ENCODE results near the gene COL4A2. TPM values are rescaled to one million over a fixed set of nuclear protein-coding genes. Genes with fewer than 3 reads are reported as not detected.

The COL4A2 gene
- total RNA-seq, 1 experiment from 2014 or later: 1.6 TPM

DNA sequence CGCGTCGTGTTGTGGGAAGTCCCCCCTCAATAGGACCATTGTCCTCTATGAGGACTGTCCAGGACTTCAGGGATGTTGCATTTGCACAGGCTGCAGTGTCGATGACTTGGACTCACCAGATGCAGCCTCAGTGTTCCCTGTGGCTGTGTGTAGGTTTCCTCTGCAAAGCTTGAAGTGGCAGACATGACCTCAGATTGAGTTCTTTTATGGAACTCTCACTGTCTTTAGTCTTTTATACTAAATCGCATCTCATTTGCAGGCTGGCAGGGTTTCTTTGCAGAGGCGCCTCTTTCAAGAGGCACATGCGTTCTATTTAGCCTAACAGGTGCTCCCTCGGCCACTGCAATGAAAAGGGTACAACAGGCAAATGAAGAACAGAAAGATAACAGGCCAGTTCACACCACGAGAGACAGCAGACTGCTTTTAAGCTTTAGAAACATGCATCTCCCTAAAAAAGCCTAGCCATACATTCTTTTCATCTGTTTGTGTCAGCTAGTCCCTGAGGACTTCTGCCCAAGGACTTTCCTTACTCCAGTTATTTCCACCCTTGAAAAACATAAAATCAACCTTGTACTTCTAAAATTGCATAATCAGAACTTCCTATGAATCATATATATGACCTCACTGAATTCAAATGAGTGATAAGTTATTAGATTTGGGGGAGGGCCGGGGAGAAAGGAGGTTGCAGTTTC lies 136.0 kb downstream of the COL4A2 start:
- intact Hi-C loops (cut with micrococcal nuclease): no loop called here
- H3K9ac ChIP-seq (ENCODE audit: low read length): no peak overlapping the region
- no peak for DNase-seq (ENCODE audit: low read depth, low spot score)
- no peaks in the 10 kb centered on the region for H3K36me3 ChIP-seq (ENCODE audit: control insufficient read depth in 1 of 2, insufficient read depth in 2 of 2, low read length in 2 of 2)
- TF ChIP-seq TCF7L2 (IDR thresholded peaks at IDR 0.05; ENCODE audit: borderline replicate concordance, extremely low read depth, insufficient read depth, insufficient read length) (no peak), EGR1 (IDR thresholded peaks at IDR 0.05; ENCODE audit: low read depth) (no peak), EZH2 (IDR thresholded peaks at IDR 0.05) (no peak), YY1 (IDR thresholded peaks at IDR 0.05; ENCODE audit: extremely low read depth, insufficient replicate concordance, low read depth, low read length) (no peak), FOSL1 (IDR thresholded peaks at IDR 0.05; ENCODE audit: low read depth) (no peak), ZFX (IDR thresholded peaks at IDR 0.05) (no peak), EZH2phosphoT487 (IDR thresholded peaks at IDR 0.05; ENCODE audit: borderline replicate concordance) (no peak), REST (IDR thresholded peaks at IDR 0.05; ENCODE audit: low read depth) (no peak), SIN3A (IDR thresholded peaks at IDR 0.05; ENCODE audit: low read depth) (no peak), POLR2AphosphoS5 (IDR thresholded peaks at IDR 0.05; ENCODE audit: low read depth, low read length) (no peak), CBX3 (IDR thresholded peaks at IDR 0.05; ENCODE audit: low read depth) (no peak), SP1 (IDR thresholded peaks at IDR 0.05; ENCODE audit: low read depth) (no peak), ELF1 (IDR thresholded peaks at IDR 0.05; ENCODE audit: borderline replicate concordance, low read depth) (no peak), ZNF274 (IDR thresholded peaks at IDR 0.05; ENCODE audit: low read depth, low read length) (no peak), JUND (IDR thresholded peaks at IDR 0.05) (no peak)
- TF ChIP-seq, protein P1, sequence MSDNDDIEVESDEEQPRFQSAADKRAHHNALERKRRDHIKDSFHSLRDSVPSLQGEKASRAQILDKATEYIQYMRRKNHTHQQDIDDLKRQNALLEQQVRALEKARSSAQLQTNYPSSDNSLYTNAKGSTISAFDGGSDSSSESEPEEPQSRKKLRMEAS (IDR thresholded peaks at IDR 0.05): no peak
- TF ChIP-seq, protein P2, sequence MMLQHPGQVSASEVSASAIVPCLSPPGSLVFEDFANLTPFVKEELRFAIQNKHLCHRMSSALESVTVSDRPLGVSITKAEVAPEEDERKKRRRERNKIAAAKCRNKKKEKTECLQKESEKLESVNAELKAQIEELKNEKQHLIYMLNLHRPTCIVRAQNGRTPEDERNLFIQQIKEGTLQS (IDR thresholded peaks at IDR 0.05): no peak
- H4K20me1 ChIP-seq (ENCODE audit: insufficient read depth): no peaks in the 10 kb centered on the region
- no peak overlapping the region for H3K4me2 ChIP-seq (ENCODE audit: low read length)
- H2AFZ ChIP-seq (ENCODE audit: low read depth, low read length, poor library complexity, severe bottlenecking): no peak overlapping the region
- H3K9me3 ChIP-seq (ENCODE audit: control insufficient read depth in 1 of 2, insufficient read depth in 1 of 2, low read depth in 1 of 2, low read length in 2 of 2): no peaks in the 10 kb centered on the region
- no peaks in the 10 kb centered on the region for H3K27me3 ChIP-seq (ENCODE audit: insufficient read depth, low read length)
- BruUV-seq (replicated peaks): no TSS peak
- POLR2A ChIA-PET: no interaction called here
- ATAC-seq: no peak
- CTCF ChIA-PET: interaction anchor here (1.2 to 2.6 kb wide), 2 partner anchors 195 to 220 kb away, joined by 3 to 18 read pairs; no protein-coding TSS in a partner anchor
- H3K27ac ChIP-seq (ENCODE audit: low read depth, low read length): no peak overlapping the region
- H3K9me2 ChIP-seq (ENCODE audit: insufficient read depth): no peaks in the 10 kb centered on the region
- peaks cover 10 to 16% of the 10 kb centered on the region in 2 experiments for H3K4me1 ChIP-seq (ENCODE audit: control insufficient read depth in 1 of 2, insufficient read depth in 2 of 2, low read length in 2 of 2)
- RAD21 ChIA-PET (ENCODE audit: low non-redundant PET in 1 of 2, low total read pairs in 2 of 2, uncharacterized antibody in 2 of 2, unreplicated experiment in 2 of 2): no interaction called here
- H3K4me3 ChIP-seq (replicated peaks in 1 of 2; ENCODE audit: low read depth in 1 of 2, low read length in 2 of 2): no peak overlapping the region
- H3K79me2 ChIP-seq (ENCODE audit: insufficient read depth, low read length): no peaks in the 10 kb centered on the region
